ENCODE measurements around the gene MVK. TPM values are rescaled to one million over a fixed set of nuclear protein-coding genes. Genes with fewer than 3 reads are reported as not detected.

Gene MVK
- total and polyA plus RNA-seq, 2 donors from 2014 or later: 40.0 to 48.1 TPM

- H3K36me3 ChIP-seq (ENCODE audit: control insufficient read depth in 2 of 3, insufficient read depth in 3 of 3, low read length in 3 of 3): peaks cover 0 to 27% (median 6%) of the 10 kb centered on the region in 3 donors
These were observed 10.1 kb downstream of the MVK start for GRCh38 chr12:109583733-109584132.

GRCh38 chr12:109586385-109587296, 13.0 kb downstream of the MVK start:
- Histone ChIP-seq H3K4me3 (ENCODE audit: low read length in 3 of 3) (no peak overlapping the region), H3K4me1 (ENCODE audit: control insufficient read depth in 2 of 3, insufficient read depth in 2 of 3, low read depth in 1 of 3, low read length in 3 of 3) (peaks cover 0 to 9% (median 0%) of the 10 kb centered on the region in 3 donors), H3K27ac (ENCODE audit: low read depth in 2 of 2, low read length in 2 of 2) (no peak overlapping the region), H3K9me3 (ENCODE audit: control insufficient read depth in 2 of 3, insufficient read depth in 1 of 3, low read length in 3 of 3) (no peaks in the 10 kb centered on the region), H3K27me3 (ENCODE audit: control insufficient read depth, insufficient read depth, low read length) (no peaks in the 10 kb centered on the region), H3K9ac (ENCODE audit: low read length in 3 of 3) (no peak overlapping the region), H3K36me3 (ENCODE audit: control insufficient read depth in 2 of 3, insufficient read depth in 3 of 3, low read length in 3 of 3) (peaks cover 0 to 15% (median 6%) of the 10 kb centered on the region in 3 donors)
- intact Hi-C loops (cut with DNase I): no loop called here
- TF ChIP-seq, protein P1, sequence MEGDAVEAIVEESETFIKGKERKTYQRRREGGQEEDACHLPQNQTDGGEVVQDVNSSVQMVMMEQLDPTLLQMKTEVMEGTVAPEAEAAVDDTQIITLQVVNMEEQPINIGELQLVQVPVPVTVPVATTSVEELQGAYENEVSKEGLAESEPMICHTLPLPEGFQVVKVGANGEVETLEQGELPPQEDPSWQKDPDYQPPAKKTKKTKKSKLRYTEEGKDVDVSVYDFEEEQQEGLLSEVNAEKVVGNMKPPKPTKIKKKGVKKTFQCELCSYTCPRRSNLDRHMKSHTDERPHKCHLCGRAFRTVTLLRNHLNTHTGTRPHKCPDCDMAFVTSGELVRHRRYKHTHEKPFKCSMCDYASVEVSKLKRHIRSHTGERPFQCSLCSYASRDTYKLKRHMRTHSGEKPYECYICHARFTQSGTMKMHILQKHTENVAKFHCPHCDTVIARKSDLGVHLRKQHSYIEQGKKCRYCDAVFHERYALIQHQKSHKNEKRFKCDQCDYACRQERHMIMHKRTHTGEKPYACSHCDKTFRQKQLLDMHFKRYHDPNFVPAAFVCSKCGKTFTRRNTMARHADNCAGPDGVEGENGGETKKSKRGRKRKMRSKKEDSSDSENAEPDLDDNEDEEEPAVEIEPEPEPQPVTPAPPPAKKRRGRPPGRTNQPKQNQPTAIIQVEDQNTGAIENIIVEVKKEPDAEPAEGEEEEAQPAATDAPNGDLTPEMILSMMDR (IDR thresholded peaks at IDR 0.05; ENCODE audit: borderline replicate concordance, extremely low read depth, insufficient read depth): no peak
- FAIRE-seq (no peak), DNase-seq (no peak)

More at GRCh38 chr12:109583733-109584132, 10.1 kb downstream of the MVK start:
- peaks cover 0 to 17% (median 13%) of the 10 kb centered on the region in 3 donors for H3K4me1 ChIP-seq (ENCODE audit: control insufficient read depth in 2 of 3, insufficient read depth in 2 of 3, low read depth in 1 of 3, low read length in 3 of 3)
- H3K4me3 ChIP-seq (ENCODE audit: low read length in 3 of 3): no peak overlapping the region
- TF ChIP-seq, protein P1 (IDR thresholded peaks at IDR 0.05; ENCODE audit: borderline replicate concordance, extremely low read depth, insufficient read depth): no peak
- DNase-seq: no peak
- FAIRE-seq: no peak
- no peak overlapping the region for H3K9ac ChIP-seq (ENCODE audit: low read length in 3 of 3)
- no peaks in the 10 kb centered on the region for H3K27me3 ChIP-seq (ENCODE audit: control insufficient read depth, insufficient read depth, low read length)
- intact Hi-C loops (cut with DNase I): no loop called here
- H3K9me3 ChIP-seq (ENCODE audit: control insufficient read depth in 2 of 3, insufficient read depth in 1 of 3, low read length in 3 of 3): no peaks in the 10 kb centered on the region
- H3K27ac ChIP-seq (ENCODE audit: low read depth in 2 of 2, low read length in 2 of 2): no peak overlapping the region

DNA sequence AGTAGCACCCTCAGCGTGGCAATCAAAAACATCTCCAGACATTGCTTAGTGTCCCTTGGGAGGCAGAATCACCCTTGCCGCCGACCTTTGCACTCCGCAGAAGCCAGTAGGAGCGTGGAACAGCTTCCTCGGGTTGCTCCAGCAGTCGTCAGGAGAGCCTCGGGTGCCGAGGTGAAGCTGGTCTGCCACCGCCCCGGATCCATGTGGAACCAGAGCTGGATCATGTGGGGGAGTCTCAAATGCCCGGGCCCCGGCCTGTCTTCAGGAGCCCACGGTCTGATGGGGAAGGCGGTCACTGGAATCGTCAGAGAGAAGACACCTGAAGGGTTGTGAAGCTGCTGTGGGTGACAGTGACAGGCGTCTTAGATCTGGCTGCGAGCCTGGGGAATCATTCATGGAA, 14.3 kb downstream of the MVK start:
- Histone ChIP-seq H3K36me3 (ENCODE audit: control insufficient read depth in 2 of 3, insufficient read depth in 3 of 3, low read length in 3 of 3) (peaks cover 0 to 17% (median 6%) of the 10 kb centered on the region in 3 donors), H3K27me3 (ENCODE audit: control insufficient read depth, insufficient read depth, low read length) (no peaks in the 10 kb centered on the region), H3K27ac (ENCODE audit: low read depth in 2 of 2, low read length in 2 of 2) (no peak overlapping the region), H3K4me1 (ENCODE audit: control insufficient read depth in 2 of 3, insufficient read depth in 2 of 3, low read depth in 1 of 3, low read length in 3 of 3) (peaks cover 0 to 3% (median 0%) of the 10 kb centered on the region in 3 donors), H3K9me3 (ENCODE audit: control insufficient read depth in 2 of 3, insufficient read depth in 1 of 3, low read length in 3 of 3) (no peaks in the 10 kb centered on the region), H3K4me3 (ENCODE audit: low read length in 3 of 3) (no peak overlapping the region), H3K9ac (ENCODE audit: low read length in 3 of 3) (no peak overlapping the region)
- DNase-seq: no peak
- no peak for FAIRE-seq
- TF ChIP-seq, protein P1 (IDR thresholded peaks at IDR 0.05; ENCODE audit: borderline replicate concordance, extremely low read depth, insufficient read depth): no peak
- intact Hi-C loops (cut with DNase I): no loop called here
